ENCODE data around the gene KCNK13.
"Not testable (repeated sequence)": the region's sequence is repeated elsewhere in the genome, so short reads cannot be mapped to it uniquely, and the experiment has no call there.

KCNK13 gene

DNA sequence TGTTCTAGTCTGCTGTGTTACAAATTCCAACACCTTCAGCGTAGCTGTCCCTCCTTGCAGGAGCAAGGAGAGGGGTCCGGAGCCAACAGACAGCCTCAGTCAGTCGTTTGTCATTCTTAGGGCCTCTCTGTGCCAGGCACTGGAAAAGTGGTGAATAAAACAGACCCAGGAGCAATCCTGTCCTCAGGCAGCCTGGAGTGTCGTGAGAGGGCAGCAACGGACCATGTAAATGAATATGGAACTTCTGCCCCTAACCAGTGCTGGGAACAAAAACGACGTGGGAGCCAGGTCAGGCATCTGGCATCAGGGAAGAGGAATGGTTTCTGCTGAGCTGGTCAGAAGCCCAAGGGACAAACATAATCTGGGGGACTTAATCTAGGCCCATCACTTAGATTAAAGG, 129.8 kb downstream of the KCNK13 start:
- CTCF ChIA-PET: no interaction called here
- TF ChIP-seq SUZ12 (IDR thresholded peaks at IDR 0.05) (no peak), ARNT (IDR thresholded peaks at IDR 0.05) (no peak), ZNF384 (IDR thresholded peaks at IDR 0.05) (no peak), TARDBP (IDR thresholded peaks at IDR 0.05) (no peak), LEF1 (IDR thresholded peaks at IDR 0.05; ENCODE audit: borderline replicate concordance) (no peak), NFRKB (IDR thresholded peaks at IDR 0.05) (no peak), L3MBTL2 (conservative IDR thresholded peaks at IDR 0.05) (no peak), ELF4 (IDR thresholded peaks at IDR 0.05) (no peak), FOXM1 (IDR thresholded peaks at IDR 0.05; ENCODE audit: borderline replicate concordance) (no peak), HDGF (IDR thresholded peaks at IDR 0.05; ENCODE audit: borderline replicate concordance) (no peak), SP1 (IDR thresholded peaks at IDR 0.05) (no peak), CTBP1 (IDR thresholded peaks at IDR 0.05; ENCODE audit: borderline replicate concordance) (no peak), BHLHE40 (IDR thresholded peaks at IDR 0.05; ENCODE audit: borderline replicate concordance) (no peak), FOXK2 (IDR thresholded peaks at IDR 0.05) (no peak), FOXA1 (IDR thresholded peaks at IDR 0.05) (no peak)
- TF ChIP-seq, protein P1, sequence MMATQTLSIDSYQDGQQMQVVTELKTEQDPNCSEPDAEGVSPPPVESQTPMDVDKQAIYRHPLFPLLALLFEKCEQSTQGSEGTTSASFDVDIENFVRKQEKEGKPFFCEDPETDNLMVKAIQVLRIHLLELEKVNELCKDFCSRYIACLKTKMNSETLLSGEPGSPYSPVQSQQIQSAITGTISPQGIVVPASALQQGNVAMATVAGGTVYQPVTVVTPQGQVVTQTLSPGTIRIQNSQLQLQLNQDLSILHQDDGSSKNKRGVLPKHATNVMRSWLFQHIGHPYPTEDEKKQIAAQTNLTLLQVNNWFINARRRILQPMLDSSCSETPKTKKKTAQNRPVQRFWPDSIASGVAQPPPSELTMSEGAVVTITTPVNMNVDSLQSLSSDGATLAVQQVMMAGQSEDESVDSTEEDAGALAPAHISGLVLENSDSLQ (IDR thresholded peaks at IDR 0.05): no peak
- no peak for DNase-seq (ENCODE audit: extremely low spot score)
- POLR2A ChIA-PET: no interaction called here

DNA sequence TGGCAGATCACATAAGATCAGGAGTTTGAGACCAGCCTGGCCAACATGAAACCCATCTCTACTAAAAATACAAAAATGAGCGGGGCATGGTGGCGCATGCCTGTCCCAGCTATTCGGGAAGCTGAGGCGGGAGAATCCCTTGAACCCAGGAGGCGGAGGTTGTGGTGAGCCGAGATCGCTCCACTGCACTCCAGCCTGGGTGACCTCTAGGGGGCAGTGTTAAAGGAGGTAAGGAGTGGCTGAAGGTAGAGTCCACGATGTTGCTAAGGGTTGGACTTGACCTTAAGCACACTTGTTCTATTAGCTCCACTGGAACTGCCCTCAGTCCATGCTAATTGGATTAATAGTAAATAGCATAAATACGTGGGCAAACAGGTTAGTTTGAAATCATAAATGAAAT, 132.1 kb downstream of the KCNK13 start:
- ChIA-PET POLR2A (no interaction called here), CTCF (no interaction called here)
- no peak for DNase-seq (ENCODE audit: extremely low spot score)
- no peak for TF ChIP-seq NFRKB (IDR thresholded peaks at IDR 0.05)
- no peak for TF ChIP-seq ARNT (IDR thresholded peaks at IDR 0.05)
- no peak for TF ChIP-seq SUZ12 (IDR thresholded peaks at IDR 0.05)
- TF ChIP-seq LEF1 (IDR thresholded peaks at IDR 0.05; ENCODE audit: borderline replicate concordance): no peak
- TF ChIP-seq, protein P1 (IDR thresholded peaks at IDR 0.05): no peak
- no peak for TF ChIP-seq ELF4 (IDR thresholded peaks at IDR 0.05)
- no peak for TF ChIP-seq ZNF384 (IDR thresholded peaks at IDR 0.05)
- TF ChIP-seq BHLHE40 (IDR thresholded peaks at IDR 0.05; ENCODE audit: borderline replicate concordance): no peak
- TF ChIP-seq SP1 (IDR thresholded peaks at IDR 0.05): no peak
- no peak for TF ChIP-seq TARDBP (IDR thresholded peaks at IDR 0.05)
- TF ChIP-seq L3MBTL2 (conservative IDR thresholded peaks at IDR 0.05): no peak
- no peak for TF ChIP-seq FOXM1 (IDR thresholded peaks at IDR 0.05; ENCODE audit: borderline replicate concordance)
- TF ChIP-seq HDGF (IDR thresholded peaks at IDR 0.05; ENCODE audit: borderline replicate concordance): no peak

DNA sequence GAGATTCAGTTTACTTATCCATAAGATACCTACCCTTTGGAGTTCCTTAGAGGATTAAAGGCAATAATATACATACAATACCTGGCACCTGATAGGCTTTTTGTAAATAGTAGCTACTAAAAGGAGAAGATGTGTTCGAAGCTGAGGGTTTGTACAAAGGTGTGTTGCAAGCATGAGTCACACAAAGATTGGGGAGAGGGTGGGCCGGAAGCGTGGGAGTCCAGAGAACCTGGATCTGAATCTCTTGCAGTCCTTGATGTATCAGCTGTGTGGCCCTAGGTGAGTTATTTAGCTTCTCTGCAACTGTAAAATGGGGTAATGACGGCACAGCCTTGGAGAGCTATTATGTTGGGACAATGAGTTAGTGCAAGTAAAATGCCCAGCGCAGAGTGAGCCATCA, 132.9 kb downstream of the KCNK13 start:
- ChIA-PET CTCF (no interaction called here), POLR2A (no interaction called here)
- TF ChIP-seq HDGF (IDR thresholded peaks at IDR 0.05; ENCODE audit: borderline replicate concordance) (no peak), LEF1 (IDR thresholded peaks at IDR 0.05; ENCODE audit: borderline replicate concordance) (no peak), FOXK2 (IDR thresholded peaks at IDR 0.05) (no peak), ZNF384 (IDR thresholded peaks at IDR 0.05) (no peak)
- DNase-seq (ENCODE audit: extremely low spot score): no peak

DNA sequence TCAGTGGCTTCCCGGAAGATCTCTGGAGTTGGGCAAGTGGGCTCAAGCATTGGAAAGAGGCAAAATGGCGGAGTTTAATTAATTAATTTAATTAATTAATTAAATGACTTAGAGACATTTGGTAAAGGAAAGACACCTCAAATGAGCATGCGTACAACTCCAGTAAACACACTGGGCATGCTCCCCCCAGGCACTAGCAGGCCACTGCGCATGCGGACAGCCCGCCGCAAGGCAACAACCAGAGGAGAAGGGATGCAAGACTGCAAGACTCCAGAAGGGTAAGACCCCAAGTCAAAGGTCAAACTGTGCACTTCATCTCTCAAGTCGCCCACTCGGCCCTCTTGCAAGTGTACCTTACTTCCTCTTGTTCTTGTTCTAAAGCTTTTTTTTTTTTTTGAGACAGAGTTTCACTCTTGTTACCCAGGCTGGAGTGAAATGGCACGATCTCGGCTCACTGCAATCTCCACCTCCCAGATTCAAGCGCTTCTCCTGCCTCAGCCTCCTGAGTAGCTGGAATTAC, 136.8 kb downstream of the KCNK13 start:
- ChIA-PET POLR2A (no interaction called here), CTCF (no interaction called here)
- TF ChIP-seq ARNT (IDR thresholded peaks at IDR 0.05) (no peak), FOXK2 (IDR thresholded peaks at IDR 0.05) (no peak), ELF4 (IDR thresholded peaks at IDR 0.05) (no peak), L3MBTL2 (conservative IDR thresholded peaks at IDR 0.05) (no peak), CTBP1 (IDR thresholded peaks at IDR 0.05; ENCODE audit: borderline replicate concordance) (no peak), SP1 (IDR thresholded peaks at IDR 0.05) (no peak), SUZ12 (IDR thresholded peaks at IDR 0.05) (no peak), BHLHE40 (IDR thresholded peaks at IDR 0.05; ENCODE audit: borderline replicate concordance) (no peak), NFRKB (IDR thresholded peaks at IDR 0.05) (no peak), TARDBP (IDR thresholded peaks at IDR 0.05) (no peak), FOXM1 (IDR thresholded peaks at IDR 0.05; ENCODE audit: borderline replicate concordance) (no peak), ZNF384 (IDR thresholded peaks at IDR 0.05) (no peak), HDGF (IDR thresholded peaks at IDR 0.05; ENCODE audit: borderline replicate concordance) (no peak), LEF1 (IDR thresholded peaks at IDR 0.05; ENCODE audit: borderline replicate concordance) (no peak), FOXA1 (IDR thresholded peaks at IDR 0.05) (no peak)
- TF ChIP-seq, protein P1 (IDR thresholded peaks at IDR 0.05): no peak
- no peak for DNase-seq (ENCODE audit: extremely low spot score)

DNA sequence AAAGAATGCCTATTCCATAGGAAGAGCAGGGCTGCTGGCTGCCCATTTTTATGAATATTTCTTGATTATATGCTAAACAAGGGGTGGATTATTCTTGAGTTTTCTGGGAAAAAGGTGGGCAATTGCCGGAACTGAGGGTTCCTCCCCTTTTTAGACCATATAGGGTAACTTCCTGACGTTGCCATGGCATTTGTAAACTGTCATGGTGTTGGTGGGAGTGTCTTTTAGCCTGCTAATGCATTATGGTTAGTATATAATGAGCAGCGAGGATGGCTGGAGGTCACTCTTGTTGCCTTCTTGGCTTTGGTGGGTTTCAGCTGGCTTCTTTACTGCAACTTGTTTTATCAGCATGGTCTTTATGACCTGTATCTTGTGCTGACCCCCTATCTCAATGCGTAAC, 138.8 kb downstream of the KCNK13 start:
- POLR2A ChIA-PET; CTCF ChIA-PET; DNase-seq (ENCODE audit: extremely low spot score): not testable (repeated sequence)

DNA sequence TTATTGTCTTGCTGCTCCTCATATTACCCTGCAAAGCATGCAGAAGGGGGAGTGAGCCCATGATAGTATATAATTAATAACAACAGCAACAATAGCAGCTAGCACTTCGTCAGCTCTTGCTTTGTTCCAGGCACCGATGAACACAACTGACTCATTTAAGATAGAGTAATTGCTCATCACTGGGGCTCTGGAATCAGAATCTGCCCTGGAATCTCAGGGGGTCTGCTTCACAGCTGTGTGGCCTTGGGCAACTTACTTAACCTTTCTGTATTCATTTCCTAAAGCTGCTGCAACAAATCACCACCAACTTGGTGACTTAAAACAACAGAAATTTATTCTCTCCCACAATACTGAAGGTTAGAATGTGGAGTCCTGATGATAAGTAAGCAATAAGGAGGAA, 139.6 kb downstream of the KCNK13 start:
- ChIA-PET CTCF (no interaction called here), POLR2A (no interaction called here)
- TF ChIP-seq ZNF384 (IDR thresholded peaks at IDR 0.05) (no peak), SUZ12 (IDR thresholded peaks at IDR 0.05) (no peak), FOXA1 (IDR thresholded peaks at IDR 0.05) (no peak), BHLHE40 (IDR thresholded peaks at IDR 0.05; ENCODE audit: borderline replicate concordance) (no peak), FOXK2 (IDR thresholded peaks at IDR 0.05) (no peak), TARDBP (IDR thresholded peaks at IDR 0.05) (no peak), LEF1 (IDR thresholded peaks at IDR 0.05; ENCODE audit: borderline replicate concordance) (no peak), ELF4 (IDR thresholded peaks at IDR 0.05) (no peak), HDGF (IDR thresholded peaks at IDR 0.05; ENCODE audit: borderline replicate concordance) (no peak), NFRKB (IDR thresholded peaks at IDR 0.05) (no peak), ARNT (IDR thresholded peaks at IDR 0.05) (no peak), L3MBTL2 (conservative IDR thresholded peaks at IDR 0.05) (no peak), FOXM1 (IDR thresholded peaks at IDR 0.05; ENCODE audit: borderline replicate concordance) (no peak), CTBP1 (IDR thresholded peaks at IDR 0.05; ENCODE audit: borderline replicate concordance) (no peak), SP1 (IDR thresholded peaks at IDR 0.05) (no peak)
- TF ChIP-seq, protein P1 (IDR thresholded peaks at IDR 0.05): no peak
- DNase-seq (ENCODE audit: extremely low spot score): no peak

Measured in HEK293T (cell line).